ENCODE results near the gene KCNA2. TPM values are rescaled to one million over a fixed set of nuclear protein-coding genes. Genes with fewer than 3 reads are reported as not detected.

The KCNA2 gene
- total RNA-seq, 1 experiment from 2014 or later, result not detected

DNA sequence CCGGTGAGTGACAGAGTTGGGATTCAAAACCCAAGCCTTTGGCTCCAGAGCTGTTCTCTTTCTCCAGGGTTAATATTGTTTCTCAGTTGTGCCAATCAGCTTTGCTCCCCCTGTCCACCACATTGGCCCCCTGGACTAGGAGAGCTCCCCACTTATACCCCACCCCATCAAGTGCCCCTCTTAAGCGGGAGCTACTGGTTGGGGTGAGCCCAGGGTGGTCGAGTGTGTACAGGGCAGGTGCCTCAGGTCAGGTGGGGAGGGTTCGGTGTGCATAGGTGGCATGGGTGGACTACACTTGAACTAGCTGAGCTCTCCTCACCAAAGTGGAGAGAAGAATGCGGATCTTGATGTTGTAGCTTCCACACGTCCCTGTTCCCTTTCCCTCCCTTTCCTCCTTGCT is 14.2 kb downstream of the KCNA2 start:
- H3K27me3 ChIP-seq, result peaks cover 15% of the 10 kb centered on the region
- H3K36me3 ChIP-seq, result no peaks in the 10 kb centered on the region
- H3K9me3 ChIP-seq, result no peaks in the 10 kb centered on the region
- no peak overlapping the region for H3K4me3 ChIP-seq
- DNase-seq, result no peak

DNA sequence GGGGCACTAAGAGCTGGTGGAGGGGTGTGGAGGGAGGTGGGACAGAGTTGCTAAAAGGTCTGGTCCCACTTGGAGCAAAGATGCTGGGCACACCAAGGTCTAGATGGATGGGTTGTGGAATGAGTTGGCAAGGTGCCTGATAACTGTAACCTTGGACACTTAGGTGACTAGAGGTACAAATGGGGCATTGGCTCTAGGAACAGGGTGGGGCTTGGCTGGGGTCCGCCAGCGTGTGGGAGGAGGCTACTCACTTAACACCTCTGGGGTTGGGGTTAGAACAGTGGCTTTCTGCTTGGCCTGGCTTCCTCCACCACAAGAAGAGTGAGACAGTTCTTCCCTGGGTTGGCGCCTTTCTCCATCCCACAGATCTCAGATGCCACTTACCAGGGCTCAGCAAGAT is 17.2 kb downstream of the KCNA2 start:
- H3K36me3 ChIP-seq, result no peaks in the 10 kb centered on the region
- H3K27me3 ChIP-seq, result peaks cover 13% of the 10 kb centered on the region
- H3K9me3 ChIP-seq, result no peaks in the 10 kb centered on the region
- H3K4me3 ChIP-seq, result no peak overlapping the region
- DNase-seq, result no peak

DNA sequence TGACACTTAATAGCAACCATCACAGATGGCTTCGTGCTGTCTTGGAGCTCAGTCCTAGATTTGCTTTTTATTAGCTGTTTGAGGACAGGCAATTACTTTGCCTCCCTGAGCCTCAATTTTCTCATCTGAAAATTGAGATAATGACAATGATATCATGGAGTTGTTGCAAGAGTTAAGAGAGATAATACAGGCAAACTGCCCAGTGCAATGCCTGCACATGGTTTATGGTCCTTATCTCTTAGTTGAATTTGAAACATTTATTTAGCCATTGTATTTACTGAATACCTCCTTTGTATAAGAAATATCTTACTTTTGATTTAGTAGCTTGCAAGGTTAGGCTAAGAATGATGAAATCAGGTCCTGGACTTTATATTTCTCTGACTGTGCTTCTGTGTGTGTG is 17.7 kb downstream of the KCNA2 start:
- no peak for DNase-seq
- H3K36me3 ChIP-seq, result no peaks in the 10 kb centered on the region
- no peaks in the 10 kb centered on the region for H3K9me3 ChIP-seq
- no peak overlapping the region for H3K4me3 ChIP-seq
- H3K27me3 ChIP-seq, result peaks cover 11% of the 10 kb centered on the region

DNA sequence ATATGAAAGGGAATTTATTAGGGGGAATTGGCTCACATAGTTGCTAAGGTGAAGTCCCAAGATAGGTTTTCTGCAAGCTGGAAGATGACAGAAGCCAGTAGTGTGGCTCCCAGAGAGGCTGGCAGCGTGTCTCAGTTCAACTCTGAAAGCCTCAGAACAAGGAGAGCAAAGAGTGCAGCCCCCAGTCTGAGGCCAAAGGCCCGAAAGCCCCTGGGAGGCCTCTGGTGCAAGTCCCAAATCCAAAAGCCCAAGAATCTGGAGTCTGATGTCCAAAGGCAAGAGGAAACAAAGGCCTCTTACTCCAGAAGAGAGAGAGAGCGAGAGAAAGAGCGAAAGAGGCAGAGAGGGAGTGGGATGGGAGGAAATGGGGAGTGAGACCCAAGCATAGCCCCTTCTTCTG is 18.3 kb downstream of the KCNA2 start:
- Histone ChIP-seq H3K36me3 (no peaks in the 10 kb centered on the region), H3K27me3 (peaks cover 11% of the 10 kb centered on the region), H3K9me3 (no peaks in the 10 kb centered on the region), H3K4me3 (no peak overlapping the region)
- DNase-seq, result no peak

DNA sequence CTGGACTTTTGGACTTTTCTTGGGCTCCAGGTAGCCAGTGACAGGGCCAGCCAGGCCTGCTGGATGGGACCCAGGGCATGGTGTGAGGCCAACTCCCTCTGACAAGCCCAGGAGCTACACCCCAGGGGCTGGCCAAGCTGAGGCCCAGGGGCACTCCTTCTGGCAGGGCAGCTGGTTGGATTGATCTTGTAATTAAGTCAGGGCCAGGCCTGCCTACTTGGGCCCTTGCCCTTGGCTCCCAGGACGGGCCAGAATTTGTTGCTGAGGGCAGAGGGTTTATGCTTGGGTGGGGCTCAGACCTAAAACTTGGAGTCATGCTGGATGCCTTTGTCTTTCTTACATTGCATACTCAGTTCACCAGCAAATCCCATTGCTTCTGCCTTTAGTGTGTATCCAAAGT is 20.7 kb downstream of the KCNA2 start:
- Histone ChIP-seq H3K36me3 (no peaks in the 10 kb centered on the region), H3K9me3 (no peaks in the 10 kb centered on the region), H3K4me3 (no peak overlapping the region), H3K27me3 (peaks cover 7% of the 10 kb centered on the region; the same call in 1 of the 2 replicates)
- DNase-seq, result no peak

DNA sequence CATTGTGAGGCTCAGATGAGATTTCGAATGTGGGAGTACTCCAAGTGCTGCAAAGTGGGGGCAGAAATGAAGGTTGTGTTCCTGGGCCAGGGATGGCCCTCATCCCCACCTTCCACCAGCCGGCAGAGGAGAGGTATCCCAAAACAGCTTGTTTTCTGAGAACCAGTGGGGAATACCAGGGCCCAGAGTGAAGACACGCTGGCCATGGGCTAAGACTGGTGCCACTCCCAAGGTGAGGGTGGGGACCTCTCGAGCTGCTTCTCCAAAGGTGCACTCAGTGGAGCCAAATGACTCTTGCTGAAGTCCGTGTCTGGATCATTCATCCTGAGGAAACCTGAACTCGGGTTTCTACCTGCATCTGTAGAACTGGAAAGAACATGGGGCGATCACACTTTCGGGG is 22.1 kb downstream of the KCNA2 start:
- Histone ChIP-seq H3K27me3 (peaks cover 7% of the 10 kb centered on the region; the same call in 1 of the 2 replicates), H3K9me3 (no peaks in the 10 kb centered on the region), H3K36me3 (no peaks in the 10 kb centered on the region), H3K4me3 (no peak overlapping the region)
- no peak for DNase-seq

DNA sequence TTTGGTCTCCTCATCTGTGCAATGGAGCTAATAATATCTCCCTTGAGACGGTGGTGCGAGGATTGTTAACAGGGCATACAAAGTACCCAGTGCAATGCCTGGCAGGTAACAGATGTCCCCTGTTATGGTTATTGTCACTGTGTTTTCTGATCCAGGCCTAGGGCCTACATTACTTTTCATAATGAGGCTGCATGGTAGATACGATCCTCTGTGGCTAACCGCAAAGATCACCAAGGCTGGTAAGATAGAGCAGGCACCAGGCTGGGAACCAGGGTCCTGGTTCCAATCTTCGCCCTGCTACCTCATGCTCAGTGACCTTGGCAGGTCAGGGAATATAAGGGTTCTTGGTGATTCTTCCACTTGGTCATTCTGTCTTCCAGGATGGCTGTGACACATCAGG is 22.7 kb downstream of the KCNA2 start:
- H3K9me3 ChIP-seq, result no peaks in the 10 kb centered on the region
- no peak overlapping the region for H3K4me3 ChIP-seq
- H3K36me3 ChIP-seq, result no peaks in the 10 kb centered on the region
- DNase-seq, result no peak
- peaks cover 5% of the 10 kb centered on the region; the same call in 1 of the 2 replicates for H3K27me3 ChIP-seq

DNA sequence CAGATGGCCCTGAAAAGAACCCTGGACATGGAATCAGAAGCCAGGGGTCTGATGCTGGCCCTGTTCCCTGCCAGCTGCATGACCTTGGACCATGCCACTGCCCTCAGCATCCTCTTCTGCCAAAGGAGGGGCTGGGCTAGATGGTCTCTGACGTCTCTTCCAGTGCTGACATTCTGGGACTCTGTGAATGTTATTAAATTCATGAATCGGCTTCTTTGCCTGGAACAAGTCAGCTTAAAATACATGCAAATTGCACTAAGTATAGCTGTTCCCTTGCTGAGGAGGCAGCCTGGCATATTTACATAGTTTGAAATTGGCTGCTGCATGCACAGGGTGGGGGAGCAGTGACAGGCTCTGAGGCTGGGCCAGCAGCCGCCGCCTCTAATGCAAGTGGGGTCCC is 23.8 kb downstream of the KCNA2 start:
- Histone ChIP-seq H3K4me3 (no peak overlapping the region), H3K27me3 (peaks cover 2% of the 10 kb centered on the region; the same call in 1 of the 2 replicates), H3K36me3 (no peaks in the 10 kb centered on the region), H3K9me3 (no peaks in the 10 kb centered on the region)
- no peak for DNase-seq

DNA sequence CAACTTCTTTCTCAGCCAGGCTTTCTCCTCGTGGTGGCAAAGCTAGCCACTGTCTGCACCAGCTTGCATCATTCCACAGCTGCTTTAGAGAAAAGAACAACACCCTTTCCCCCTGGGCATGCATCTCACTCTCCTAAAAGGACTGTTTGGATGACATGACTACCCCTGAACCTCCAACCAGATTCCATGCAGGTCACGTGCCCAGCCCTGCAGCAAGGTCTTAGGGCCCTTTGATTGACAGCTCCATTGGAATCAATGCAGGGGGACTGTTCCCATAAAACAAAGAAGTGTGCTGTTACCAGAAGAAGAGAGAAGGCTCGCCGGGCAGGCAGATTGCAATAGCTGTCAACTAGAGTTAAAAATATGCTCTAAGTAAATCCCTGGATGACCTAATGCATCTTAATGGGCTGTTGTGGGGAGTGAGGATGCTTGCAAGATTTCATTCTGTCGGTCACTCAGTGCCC is 24.4 kb downstream of the KCNA2 start:
- H3K27me3 ChIP-seq, result peaks cover 6% of the 10 kb centered on the region; the same call in 1 of the 2 replicates

DNA sequence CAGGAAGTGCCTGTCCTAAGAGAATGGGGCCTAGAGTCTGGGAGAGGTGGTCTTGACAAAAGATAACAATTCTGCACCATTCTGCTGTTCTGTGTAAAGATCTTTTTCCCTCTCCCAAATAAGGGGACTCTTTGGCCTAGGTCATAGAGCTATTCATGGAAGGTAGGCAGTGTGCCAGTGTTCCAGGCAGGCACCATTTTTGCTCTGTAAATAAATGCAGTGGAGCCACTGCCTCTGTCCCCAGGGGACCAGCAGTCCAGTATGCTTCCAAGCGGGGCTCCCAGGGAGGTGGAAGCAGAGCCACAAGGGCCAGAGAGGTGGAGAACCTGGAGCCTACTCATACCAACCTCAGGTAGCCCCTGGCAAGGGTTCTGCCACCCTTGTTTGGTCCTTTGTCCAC is 25.9 kb downstream of the KCNA2 start:
- Histone ChIP-seq H3K9me3 (no peaks in the 10 kb centered on the region), H3K4me3 (no peak overlapping the region), H3K27me3 (peaks cover 9% of the 10 kb centered on the region), H3K36me3 (no peaks in the 10 kb centered on the region)
- DNase-seq, result no peak

More for the DNA sequence above, 24.4 kb downstream of the KCNA2 start:
- Histone ChIP-seq H3K4me3 (no peak overlapping the region), H3K36me3 (no peaks in the 10 kb centered on the region), H3K9me3 (no peaks in the 10 kb centered on the region)
- DNase-seq, result no peak

DNA sequence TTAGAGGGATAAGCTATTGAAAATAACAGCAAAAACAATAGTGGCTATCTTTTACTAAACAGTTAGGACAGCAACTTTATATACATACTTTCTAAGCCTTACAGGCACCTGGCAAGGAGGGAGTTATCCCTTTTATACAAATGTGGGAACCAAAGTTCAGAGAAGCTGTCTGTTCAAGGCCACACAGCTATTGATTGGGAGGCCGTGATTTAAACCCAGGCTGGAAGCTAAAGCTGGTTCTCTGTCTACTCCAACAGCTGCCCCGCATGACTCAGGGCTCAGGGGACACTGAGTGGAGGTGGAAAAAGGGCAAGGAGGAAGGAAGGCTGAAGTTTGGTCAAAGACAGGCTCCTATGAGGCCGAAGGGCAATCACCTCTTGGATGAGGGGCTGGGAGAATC is 26.7 kb downstream of the KCNA2 start:
- no peaks in the 10 kb centered on the region for H3K36me3 ChIP-seq
- H3K9me3 ChIP-seq, result no peaks in the 10 kb centered on the region
- peaks cover 11% of the 10 kb centered on the region for H3K27me3 ChIP-seq
- no peak for DNase-seq
- no peak overlapping the region for H3K4me3 ChIP-seq

DNA sequence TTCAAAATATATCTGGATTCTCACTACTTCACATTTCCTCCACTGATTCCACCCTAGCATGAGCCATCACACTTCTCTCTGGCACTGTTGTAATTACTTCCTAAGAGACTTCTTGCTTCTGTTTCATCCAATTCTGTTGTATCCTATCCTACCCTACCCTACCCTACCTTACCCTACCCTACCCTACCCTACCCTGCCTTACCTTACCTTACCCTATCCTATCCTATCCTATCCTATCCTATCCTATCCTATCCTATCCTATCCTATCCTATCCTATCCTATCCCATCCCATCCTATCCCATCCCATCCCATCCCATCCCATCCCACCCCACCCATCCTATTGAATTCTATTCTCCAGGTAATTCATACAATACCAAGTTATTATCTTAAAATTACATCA is 29.7 kb downstream of the KCNA2 start:
- Histone ChIP-seq H3K9me3 (no peaks in the 10 kb centered on the region), H3K36me3 (no peaks in the 10 kb centered on the region), H3K4me3 (no peak overlapping the region), H3K27me3 (peaks cover 22% of the 10 kb centered on the region)
- DNase-seq, result no peak

DNA sequence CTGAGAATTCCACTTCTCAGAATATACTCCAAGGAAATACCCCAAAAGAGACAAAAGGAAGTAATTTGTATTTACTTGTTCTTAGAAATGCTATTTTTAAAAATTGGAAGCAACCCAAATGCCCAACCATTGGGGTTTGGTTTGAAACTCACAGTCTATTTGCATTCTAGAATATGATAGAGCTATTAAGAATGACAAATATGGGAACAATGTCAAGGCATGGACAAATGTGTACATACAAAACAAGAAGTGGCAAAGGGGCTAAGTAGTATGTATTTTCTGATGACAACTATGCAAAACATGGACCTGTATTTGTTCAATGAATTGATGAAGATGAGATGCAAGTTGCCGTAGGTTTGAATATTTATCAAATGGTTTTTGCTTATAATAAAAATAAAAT is 32.8 kb downstream of the KCNA2 start:
- H3K4me3 ChIP-seq, result no peak overlapping the region
- no peak for DNase-seq
- peaks cover 29% of the 10 kb centered on the region for H3K27me3 ChIP-seq
- no peaks in the 10 kb centered on the region for H3K9me3 ChIP-seq
- no peaks in the 10 kb centered on the region for H3K36me3 ChIP-seq

DNA sequence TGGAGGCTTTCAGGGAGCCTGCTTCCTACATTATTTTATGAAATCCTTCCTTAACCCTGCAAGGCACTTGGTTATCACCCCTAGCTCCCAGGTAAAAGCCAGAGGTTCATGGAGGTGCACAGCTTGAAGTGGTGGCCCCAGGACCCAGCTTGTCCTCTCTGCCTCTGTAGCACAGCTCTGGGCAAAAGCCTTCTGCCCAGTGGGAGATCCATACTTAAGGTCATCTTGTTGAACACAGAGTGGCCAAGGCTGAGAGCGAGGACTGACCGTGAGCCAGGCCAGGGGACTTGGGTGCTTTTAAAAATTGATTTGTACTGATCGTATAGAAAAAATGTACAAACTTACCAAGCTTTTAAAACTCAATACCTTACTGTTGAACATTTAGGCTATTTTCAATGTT is 33.4 kb downstream of the KCNA2 start:
- DNase-seq, result no peak
- Histone ChIP-seq H3K27me3 (peaks cover 29% of the 10 kb centered on the region), H3K4me3 (no peak overlapping the region), H3K9me3 (no peaks in the 10 kb centered on the region), H3K36me3 (no peaks in the 10 kb centered on the region)

DNA sequence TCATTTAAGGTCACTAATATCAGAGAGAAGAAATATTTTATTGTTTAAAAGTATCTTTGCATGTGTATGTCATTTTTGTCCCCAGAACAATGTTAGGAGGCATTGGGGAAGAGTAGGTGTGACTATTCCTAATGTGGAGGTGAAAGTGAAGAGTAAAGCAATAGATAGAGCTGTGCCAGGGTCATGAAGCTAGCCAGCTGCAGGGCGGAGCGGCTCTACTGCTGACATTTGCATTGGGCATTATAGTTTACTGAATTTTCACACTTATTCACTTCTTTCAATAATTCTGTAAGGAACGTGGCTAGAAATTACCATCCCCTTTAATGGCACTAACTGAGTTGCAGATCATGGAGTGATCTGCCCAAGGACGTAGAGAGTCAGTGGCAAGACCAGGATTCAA is 35.3 kb downstream of the KCNA2 start:
- Histone ChIP-seq H3K4me3 (no peak overlapping the region), H3K36me3 (no peaks in the 10 kb centered on the region), H3K9me3 (no peaks in the 10 kb centered on the region), H3K27me3 (peaks cover 27% of the 10 kb centered on the region)
- DNase-seq, result no peak

DNA sequence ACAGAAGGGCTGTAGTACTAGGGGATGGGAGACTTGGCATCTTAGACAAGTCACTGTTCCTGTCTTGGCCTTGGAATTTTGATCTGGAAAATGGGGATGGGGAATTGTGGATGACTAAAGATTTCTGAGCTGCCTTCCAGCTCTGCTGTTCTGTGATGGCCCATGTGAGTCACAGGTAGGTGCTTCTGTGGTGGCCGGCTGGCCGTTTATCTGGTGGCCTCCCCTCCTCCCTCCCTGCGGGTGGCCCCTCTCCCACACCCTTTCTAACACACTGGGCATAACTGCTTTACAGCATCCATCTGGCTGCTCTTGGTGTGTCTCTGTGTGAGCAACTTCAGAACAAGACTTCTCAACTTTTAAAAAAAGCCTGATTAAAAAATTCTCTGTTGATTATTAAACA is 35.9 kb downstream of the KCNA2 start:
- Histone ChIP-seq H3K36me3 (no peaks in the 10 kb centered on the region), H3K27me3 (peaks cover 27% of the 10 kb centered on the region), H3K4me3 (no peak overlapping the region), H3K9me3 (no peaks in the 10 kb centered on the region)
- DNase-seq, result no peak

DNA sequence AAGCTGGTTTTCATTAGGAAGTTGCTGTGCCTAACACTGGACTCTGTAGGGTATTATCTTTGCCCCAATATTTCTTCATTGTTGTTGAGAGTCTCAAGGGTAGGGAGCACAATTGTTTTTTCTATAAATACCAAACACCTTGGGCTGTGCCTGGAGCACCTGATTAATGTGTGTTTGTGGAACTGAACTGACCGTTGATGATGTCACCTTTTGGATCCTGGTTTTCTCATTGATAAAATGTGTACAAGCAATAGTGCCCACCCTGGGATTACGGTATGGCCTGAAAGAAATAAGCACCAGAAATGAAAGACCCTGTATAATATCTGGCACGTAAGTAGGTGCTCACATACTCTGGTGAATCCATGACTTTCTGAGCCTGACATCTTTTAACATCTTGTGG is 39.3 kb downstream of the KCNA2 start:
- H3K9me3 ChIP-seq, result no peaks in the 10 kb centered on the region
- peaks cover 29% of the 10 kb centered on the region for H3K27me3 ChIP-seq
- DNase-seq, result no peak
- H3K36me3 ChIP-seq, result no peaks in the 10 kb centered on the region
- no peak overlapping the region for H3K4me3 ChIP-seq

DNA sequence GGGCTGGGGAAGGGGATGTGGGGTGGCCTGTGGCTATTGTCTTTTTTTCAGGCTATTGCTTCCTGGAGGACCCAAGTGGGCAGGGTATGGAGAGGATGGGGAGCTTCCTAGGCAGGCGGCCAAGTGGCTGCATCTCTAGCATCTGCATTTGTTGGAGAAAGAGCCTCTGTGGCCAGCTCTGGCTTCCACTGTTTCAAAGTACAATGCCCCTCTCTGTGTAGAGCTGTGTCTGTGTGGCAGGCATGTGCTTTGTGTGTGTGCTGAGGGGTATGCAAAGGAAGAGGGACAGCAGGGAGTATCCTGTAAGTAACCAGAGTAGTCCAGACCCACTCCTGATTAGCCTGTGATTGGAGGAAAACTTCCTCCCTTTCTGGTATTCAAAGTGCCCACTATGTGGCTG is 40.6 kb downstream of the KCNA2 start:
- no peak for DNase-seq
- Histone ChIP-seq H3K9me3 (no peaks in the 10 kb centered on the region), H3K36me3 (no peaks in the 10 kb centered on the region), H3K27me3 (peaks cover 26% of the 10 kb centered on the region), H3K4me3 (no peak overlapping the region)

DNA sequence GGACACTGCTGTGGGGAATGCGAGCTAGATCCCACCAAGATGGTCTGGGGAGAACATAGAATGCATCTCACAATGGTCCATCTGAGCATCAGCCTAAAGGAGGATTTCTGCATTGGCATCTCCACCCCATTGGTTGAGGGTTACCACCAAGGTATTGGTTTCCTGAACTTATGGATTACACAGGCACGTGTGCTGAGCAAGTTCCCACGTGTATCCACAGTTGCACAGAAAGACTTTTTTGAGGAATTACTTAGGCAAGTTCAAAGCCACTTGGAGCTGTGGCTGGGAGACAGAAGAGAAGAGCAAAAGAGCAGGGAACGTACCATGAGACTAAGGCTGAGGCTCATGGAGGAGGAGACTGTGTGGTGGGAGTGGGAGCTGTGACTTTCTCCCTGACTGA is 43.1 kb downstream of the KCNA2 start:
- H3K9me3 ChIP-seq, result no peaks in the 10 kb centered on the region
- no peak for DNase-seq
- H3K4me3 ChIP-seq, result no peak overlapping the region

More for the DNA sequence above, 43.1 kb downstream of the KCNA2 start:
- H3K36me3 ChIP-seq, result no peaks in the 10 kb centered on the region
- H3K27me3 ChIP-seq, result peaks cover 23% of the 10 kb centered on the region

Data from MG63 (cell line).